ENCODE data around the gene PDCL3.

The PDCL3 gene

GRCh38 chr2:100624536-100624935, 61.7 kb downstream of the PDCL3 start:
- Histone ChIP-seq H3K9me3 (ENCODE audit: insufficient read depth, low read depth, low read length) (no peaks in the 10 kb centered on the region), H3K4me3 (ENCODE audit: low read length) (no peak overlapping the region), H3K9ac (ENCODE audit: low read depth, low read length) (no peak overlapping the region), H3K4me1 (ENCODE audit: insufficient read depth, low read length) (no peaks in the 10 kb centered on the region), H3K27me3 (ENCODE audit: insufficient read depth, low read length) (no peaks in the 10 kb centered on the region), H3K36me3 (ENCODE audit: insufficient read depth, low read length) (no peaks in the 10 kb centered on the region), H3K27ac (ENCODE audit: low read depth, low read length) (no peak overlapping the region)
- WGBS: 88% methylated on average over 4 of the region's 4 CpGs

GRCh38 chr2:100625717-100626116, 62.9 kb downstream of the PDCL3 start:
- Histone ChIP-seq H3K27ac (ENCODE audit: low read depth, low read length) (no peak overlapping the region), H3K36me3 (ENCODE audit: insufficient read depth, low read length) (no peaks in the 10 kb centered on the region), H3K4me3 (ENCODE audit: low read length) (no peak overlapping the region), H3K27me3 (ENCODE audit: insufficient read depth, low read length) (no peaks in the 10 kb centered on the region), H3K9me3 (ENCODE audit: insufficient read depth, low read depth, low read length) (no peaks in the 10 kb centered on the region), H3K4me1 (ENCODE audit: insufficient read depth, low read length) (no peaks in the 10 kb centered on the region), H3K9ac (ENCODE audit: low read depth, low read length) (no peak overlapping the region)
- WGBS: 81% methylated on average over 6 of the region's 6 CpGs

All from HUES64 (cell line).